Left cardiac atrium (tissue), 4 donors: ENCODE data around the gene NDUFB10. TPM values are rescaled to one million over a fixed set of nuclear protein-coding genes. Genes with fewer than 3 reads are reported as not detected.
A peak's percentile ranks its signal among the peaks of the same experiment; 100 is the strongest.
"Not testable (repeated sequence)": the region's sequence is repeated elsewhere in the genome, so short reads cannot be mapped to it uniquely, and the experiment has no call there.

Source experiments
- ATAC-seq, 2 donors: fragments of 200-7000 bp; cut with Tn5 transposase; one replicate each; pipeline ENCODE4 v1.9.1; 2020; ENCODE audit warnings: mild to moderate bottlenecking in 2 of 2, moderate library complexity in 2 of 2
- DNase-seq: peaks from one replicate; pipeline ENCODE4 v3.0.0-alpha.2; 2020
- intact Hi-C, 2 donors: fragments of 100-400 bp; cut with DNase I; formaldehyde crosslinking; loops; one replicate each; pipeline versions ENCODE4 v1.14.1 to v1.15.1; 2022 to 2023
- long read RNA-seq: library from polyadenylated mRNA; unstranded; transcript quantifications from one replicate; pipeline ENCODE4 v2.0.0, GENCODE V29; 2021
- total RNA-seq, 2 donors: library from RNA; stranded (reverse); fragmentation: NEBNext Ultra II Directional; extraction: Animal tissue kit (Norgen Biotek cat#: 25700); gene quantifications; one replicate each; pipeline ENCODE4 v1.2.1, GENCODE V29; 2021
- donor health status: DM: no; HTN: yes; CAD: no.
- donor health status: DM: no; HTN: yes; CAD: no; lungs with severe emphysema.
- donor health status: DM: yes; HTN: yes; CAD: no.
- donor health status: Dilated cardiomyopathy.

The NDUFB10 gene
- total RNA-seq, result 100 to 1,000 TPM; 411 to 435 TPM
- long read RNA-seq, transcript NDUFB10-201 (4 exons, 705 nt), result major isoform, 19 of 20 reads
- long read RNA-seq, partial matches to known transcripts, result 0 of 20 reads
- long read RNA-seq, other reads (novel, unspliced or antisense), result 0 of 20 reads

- intact Hi-C loops, result no loop called here
These were observed at the start of gene NDUFB10 for GRCh38 chr16:1959269-1960039. Gene NDUFB10, plus strand, starts transcription at chr16:1959538. Its CDS starts 87 bp downstream, at chr16:1959625.

DNA sequence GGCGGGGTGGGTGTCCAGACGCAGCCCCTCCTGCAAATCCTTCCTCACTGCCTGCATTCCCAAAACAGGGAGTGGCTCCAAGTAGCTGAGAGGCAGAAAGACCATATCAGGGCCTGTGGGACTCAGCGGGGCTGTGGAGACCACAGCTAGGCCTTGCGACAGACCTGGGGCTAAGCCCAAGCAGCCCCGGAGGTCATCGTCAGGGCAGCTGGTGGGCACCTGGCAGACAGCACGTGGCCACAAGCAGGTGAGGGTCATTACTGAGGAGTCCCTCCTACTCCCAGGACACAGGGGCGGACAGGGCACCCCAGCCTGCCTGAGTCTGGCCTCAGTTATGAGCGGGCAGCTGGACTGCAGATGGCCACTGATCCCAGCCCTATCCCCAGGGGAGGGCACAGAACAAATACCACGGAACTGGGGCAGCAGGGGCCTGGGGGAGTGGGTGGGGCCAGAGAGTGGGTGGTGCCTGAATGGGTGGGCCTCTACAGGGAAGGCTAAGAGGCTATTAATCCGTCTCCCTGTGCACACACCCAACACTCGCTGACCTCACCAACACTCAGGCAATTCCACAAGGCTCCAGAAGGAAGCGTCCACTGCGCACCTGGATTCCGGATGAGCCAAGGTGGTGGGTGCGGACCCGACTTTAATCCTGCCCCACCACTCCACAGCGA, 49.6 kb upstream of the NDUFB10 start:
- DNase-seq, result no peak
- intact Hi-C loops, result no loop called here

More at GRCh38 chr16:1959269-1960039, at the start of gene NDUFB10:
- ATAC-seq (peak; percentile 89 to 93), DNase-seq (peak; percentile 95)

DNA sequence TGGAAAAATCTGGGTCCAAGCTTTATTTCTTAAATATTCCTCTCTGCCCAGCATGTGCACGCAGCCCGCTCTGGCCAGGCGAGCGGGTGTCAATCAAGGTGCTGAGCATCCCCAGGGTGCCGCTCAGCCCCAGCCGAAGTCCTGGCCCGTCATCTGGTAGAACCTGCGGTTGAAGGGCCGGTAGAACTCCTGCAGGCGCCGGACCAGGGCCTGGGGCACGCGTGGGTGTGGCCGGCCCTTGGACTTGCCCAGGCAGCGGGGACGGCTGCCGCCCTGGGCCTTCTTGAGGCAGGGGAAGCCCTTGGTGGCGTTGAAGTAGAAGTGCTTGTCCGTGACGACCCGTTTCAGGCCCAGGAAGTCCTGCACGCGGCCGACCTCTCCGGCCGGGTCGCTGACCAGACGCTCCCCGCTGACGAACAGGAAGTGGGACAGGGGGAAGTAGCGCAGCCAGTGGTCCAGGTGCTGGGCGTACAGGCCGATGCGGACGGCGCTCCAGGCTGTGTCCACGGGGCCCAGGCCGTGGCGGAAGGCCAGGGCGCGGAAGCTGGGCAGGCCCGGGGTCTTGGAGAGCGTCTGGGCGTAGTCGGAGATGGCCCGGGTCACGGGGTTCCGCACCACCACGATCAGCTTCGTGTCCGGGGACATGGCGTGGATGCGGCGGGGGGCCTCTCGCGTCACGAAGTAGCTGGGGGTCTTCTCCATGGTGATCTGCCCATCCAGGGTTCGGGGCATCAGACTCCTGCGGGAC, 47.7 kb upstream of the NDUFB10 start:
- DNase-seq (no peak), ATAC-seq (no peak)
- intact Hi-C loops, result no loop called here

More for the DNA sequence above, 49.6 kb upstream of the NDUFB10 start:
- ATAC-seq, result no peak

GRCh38 chr16:1912215-1912543, 47.2 kb upstream of the NDUFB10 start:
- intact Hi-C loops, result no loop called here
- no peak for ATAC-seq
- no peak for DNase-seq

- DNase-seq, result no peak
- no peak for ATAC-seq
- intact Hi-C loops, result no loop called here
These were observed 45.8 kb upstream of the NDUFB10 start for GRCh38 chr16:1913327-1914083.

DNA sequence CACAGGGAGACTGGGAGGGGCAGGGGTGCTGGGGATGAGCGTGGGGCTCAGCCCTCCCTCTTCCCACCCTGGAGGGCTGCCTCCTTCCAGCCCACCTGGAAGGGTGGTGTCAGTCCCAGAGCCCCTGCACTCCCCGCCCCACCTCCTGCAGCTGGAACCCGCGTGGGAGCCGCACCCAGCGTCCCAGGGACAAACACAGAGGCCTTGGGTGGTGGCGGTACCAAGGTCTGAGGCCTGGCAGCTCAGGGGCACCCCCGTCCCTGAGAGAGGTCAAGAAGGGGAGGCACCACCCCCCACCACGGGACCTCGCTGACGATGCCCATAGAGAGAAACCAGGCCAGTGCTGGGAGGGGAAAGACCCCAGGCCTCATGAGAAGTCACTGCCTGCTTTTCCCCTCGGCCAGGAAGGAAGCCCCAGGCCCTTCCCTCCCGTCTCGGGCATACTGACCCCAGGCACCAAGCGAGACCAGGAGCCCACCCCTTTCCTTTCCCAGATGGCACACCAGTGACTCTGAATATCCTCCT, 45.2 kb upstream of the NDUFB10 start:
- DNase-seq (no peak), ATAC-seq (no peak)
- intact Hi-C loops, result no loop called here

DNA sequence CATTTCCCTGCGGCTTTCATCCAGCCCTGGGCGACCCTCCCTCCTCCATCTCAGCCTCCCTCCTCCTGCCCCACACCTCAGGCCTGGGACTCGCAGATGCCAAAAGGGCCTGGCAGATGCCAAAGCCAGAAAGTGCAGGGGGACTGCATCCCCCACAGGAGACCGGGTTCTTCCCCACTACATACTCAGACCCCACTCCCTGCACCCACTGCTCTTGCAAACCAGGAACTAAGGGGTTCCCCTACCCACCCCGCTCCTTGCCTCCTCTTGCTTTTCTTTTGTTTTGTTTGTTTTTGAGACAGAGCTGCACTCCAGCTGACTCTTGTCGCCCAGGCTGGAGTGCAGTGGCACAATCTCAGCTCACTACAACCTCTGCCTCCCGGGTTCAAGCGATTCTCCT, 44.4 kb upstream of the NDUFB10 start:
- intact Hi-C loops, result no loop called here
- ATAC-seq (no peak), DNase-seq (no peak)

DNA sequence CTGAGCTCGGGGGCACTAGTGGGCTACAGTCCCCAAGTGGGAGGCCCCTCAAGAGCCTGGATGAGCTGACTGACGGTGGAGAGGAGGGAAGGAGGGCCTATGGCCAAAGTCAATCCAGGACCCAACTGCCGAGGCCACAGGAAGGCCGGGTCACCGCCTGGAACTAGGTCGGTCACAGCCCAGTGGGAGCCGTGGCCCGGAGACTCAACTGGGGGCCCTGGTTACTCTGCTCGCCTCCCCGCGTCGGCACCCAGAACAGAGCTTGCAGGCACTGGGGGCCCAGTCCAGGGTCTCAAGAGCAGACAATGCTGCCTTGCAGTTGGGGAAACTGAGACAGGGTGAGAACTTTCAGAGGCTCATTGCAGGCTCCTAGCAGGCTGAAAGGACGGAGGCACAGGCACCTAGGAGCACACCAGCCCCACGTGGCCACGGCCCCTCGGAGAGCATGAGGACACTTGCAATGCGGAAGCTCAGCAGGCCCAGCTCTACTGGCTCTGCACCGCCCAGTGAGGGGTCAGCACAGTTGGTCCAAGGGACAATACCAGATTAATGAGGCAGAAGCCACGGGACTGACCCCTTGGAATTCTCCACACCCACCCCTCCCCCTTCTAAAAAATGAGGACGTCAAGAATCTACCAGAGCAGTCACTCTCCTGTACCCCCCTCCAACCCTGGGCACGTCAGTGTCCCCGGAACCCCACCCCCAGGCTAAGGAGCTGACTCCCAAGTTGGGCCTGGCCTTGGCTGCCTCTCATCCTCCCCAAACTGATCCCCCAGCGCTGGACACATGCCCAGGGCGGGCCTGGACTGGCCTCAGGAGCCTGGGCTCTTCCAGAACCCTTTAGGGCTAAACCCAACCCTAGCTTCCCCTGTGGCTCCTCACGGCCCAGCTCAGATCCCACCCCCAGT, 43.4 kb upstream of the NDUFB10 start:
- DNase-seq, result no peak
- ATAC-seq, result no peak
- intact Hi-C loops, result no loop called here

GRCh38 chr16:1916640-1916990, 42.7 kb upstream of the NDUFB10 start:
- intact Hi-C loops, result no loop called here
- DNase-seq, result no peak
- ATAC-seq, result no peak

DNA sequence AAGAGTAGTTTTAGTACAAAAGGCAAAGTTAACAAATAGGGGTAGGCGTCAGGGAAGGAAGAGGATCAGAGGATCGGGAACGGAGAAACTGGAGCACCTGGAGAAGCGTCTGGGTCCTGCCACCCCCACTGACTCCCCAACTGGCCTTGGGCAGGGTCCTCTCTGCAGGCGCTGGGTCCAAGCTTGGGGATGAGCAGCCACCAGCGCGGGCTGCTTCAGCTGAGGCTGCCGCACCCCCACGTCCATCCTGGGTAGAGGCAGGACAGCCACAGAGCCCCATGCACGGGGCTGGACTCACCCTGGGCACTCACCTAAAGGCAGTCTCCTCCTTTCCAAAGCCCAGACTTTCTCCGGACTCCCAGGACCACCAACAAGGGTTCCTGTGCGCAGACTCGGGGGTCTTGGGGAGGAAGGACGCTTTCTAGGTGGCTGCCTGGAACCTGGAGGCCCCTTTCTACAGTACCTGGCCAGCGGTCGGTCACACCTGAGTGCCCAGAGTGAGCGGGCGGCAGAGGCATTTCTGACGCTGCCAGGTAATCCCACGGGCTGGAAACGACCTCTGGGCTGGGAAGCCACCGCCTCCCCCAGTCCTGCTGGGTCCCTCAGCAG, 42.2 kb upstream of the NDUFB10 start:
- intact Hi-C loops, result no loop called here
- no peak for DNase-seq
- no peak for ATAC-seq

- no peak for DNase-seq
- intact Hi-C loops, result no loop called here
- no peak for ATAC-seq
These were observed 41.5 kb upstream of the NDUFB10 start for GRCh38 chr16:1917665-1918350.

DNA sequence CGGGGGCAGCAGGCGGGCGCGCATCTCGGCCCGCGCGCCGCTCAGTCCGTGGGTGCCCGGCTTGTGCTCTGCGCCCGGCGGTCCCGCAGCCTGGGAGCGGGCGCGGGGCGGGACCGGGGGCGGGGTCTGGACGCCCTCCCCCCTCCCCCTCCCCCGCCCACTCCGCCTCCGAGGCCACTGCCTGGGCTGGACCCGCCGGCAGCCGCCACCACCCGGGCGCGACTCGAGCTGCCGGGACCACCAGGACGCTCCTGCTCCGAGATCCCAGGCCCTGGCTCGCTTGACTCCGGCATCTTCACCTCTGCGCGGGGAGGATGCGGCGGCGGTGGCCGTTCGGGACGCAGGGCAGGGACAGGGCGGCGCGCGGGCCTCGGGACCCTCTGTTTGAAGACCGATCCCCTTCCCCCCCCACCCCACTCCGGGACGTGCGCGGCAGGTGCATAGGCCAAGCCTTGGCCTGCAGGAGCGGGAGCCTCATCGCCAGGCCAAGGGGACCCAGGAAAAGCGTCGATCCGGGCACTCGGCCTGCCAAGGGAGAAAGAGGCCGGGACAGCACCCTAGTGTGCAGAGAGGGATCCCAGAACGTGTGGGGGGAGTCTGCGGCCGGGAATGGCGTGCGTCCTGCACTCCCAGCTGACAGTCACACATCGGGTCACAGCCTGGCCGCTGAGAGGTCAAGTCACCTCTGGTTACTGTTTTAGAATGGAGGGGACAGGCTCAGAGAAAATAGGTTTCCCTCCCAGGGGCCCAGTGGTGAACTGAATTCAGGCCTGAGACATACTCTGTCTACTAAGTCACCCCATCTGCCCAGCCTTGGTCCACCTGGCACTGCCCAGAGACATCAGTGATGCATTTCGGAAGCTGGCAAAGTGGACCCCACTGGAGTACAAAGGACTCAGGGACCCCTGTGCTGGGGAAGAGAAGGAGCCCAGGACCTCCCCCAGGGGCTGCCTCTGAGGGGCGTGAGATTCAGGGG, 40.7 kb upstream of the NDUFB10 start, which contains the start of gene HS3ST6:
Gene HS3ST6 (minus strand): TSS at position 65 of the 976 bp plus-strand sequence. CDS start 92 bp downstream, outside the sequence.
- intact Hi-C loops, result no loop called here
- DNase-seq (no peak), ATAC-seq (peak in 1 of 2 donors; percentile 33)

- DNase-seq (no peak), ATAC-seq (no peak)
- intact Hi-C loops, result no loop called here
These were observed 39.9 kb upstream of the NDUFB10 start for GRCh38 chr16:1919327-1919998.

DNA sequence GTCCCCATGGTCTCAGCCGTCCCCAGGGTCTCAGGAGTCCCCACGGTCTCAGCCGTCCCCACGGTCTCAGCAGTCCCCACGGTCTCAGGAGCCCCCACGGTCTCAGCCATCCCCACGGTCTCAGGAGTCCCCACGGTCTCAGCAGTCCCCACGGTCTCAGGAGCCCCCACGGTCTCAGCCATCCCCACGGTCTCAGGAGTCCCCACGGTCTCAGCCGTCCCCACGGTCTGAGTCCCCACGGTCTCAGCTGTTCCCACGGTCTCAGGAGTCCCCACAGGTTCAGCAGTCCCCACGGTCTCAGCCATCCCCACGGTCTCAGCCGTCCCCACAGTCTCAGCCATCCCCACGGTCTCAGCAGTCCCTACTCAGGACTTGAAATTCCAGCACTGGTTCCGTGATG, 39.2 kb upstream of the NDUFB10 start:
- ATAC-seq, DNase-seq, intact Hi-C loops: not testable (repeated sequence)

DNA sequence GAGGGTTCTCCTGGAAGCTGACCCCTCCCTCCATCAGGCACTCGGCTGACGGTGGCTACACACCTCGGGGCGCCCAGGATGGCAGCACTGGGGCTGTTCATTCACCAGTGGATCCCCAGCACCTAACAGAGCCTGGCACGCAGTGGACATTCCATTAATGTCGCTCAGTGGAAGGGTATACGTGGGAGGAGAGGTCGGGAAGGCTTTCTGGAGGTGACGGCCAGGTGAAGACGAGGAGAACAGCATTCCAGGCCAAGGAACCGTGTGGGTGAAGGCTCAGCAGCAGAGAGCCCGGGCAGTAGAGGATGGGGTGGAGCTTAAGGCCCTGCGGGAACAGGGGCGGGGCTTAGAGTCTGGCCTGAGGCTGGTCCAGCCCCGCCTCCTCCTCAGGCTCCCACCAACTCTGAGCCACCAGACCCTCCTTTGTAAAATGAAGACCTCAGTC, 38.6 kb upstream of the NDUFB10 start:
- no peak for DNase-seq
- intact Hi-C loops, result no loop called here
- ATAC-seq, result peak; percentile 16 to 25
